Measurements from ENCODE around the gene NUP37.

The NUP37 gene

DNA sequence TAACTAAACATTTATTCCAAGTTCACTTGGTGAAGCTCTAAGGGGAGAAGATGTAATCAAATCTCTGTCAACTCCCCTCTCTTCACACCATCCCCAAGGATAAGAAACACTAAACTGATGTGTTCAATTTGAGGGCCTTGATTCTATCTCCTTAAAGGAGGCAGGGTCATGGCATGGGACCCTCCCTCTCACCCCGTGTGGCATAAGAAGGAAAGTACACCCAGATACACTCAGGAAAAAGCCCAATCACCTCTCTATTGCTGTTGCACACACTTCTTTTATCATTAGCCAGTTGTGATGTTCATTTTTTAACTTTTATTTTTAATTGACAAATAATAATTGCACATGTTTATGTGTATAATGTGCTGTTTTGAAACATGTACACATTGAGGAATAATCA, 93.2 kb downstream of the NUP37 start:
- DNase-seq (ENCODE audit: low read depth, low spot score) = no peak

DNA sequence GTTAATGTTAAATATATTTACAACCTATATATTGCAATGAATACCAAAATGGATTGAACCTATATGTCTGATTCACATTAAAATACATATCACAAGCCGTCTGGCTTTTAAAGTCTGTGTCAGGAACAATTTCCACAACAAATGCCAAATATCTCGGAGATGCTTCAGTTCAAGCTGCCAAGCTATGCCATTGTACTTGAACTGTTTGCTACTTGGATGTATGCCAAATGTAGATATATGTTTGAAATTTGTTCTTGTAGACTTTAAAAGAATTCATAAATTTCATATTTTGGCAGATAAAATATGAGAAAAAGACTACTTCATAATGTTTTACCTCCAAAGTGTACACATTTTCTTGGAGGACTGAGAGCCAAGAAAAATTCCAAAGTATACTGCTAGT, 95.1 kb downstream of the NUP37 start:
- DNase-seq (ENCODE audit: low read depth, low spot score) = no peak

DNA sequence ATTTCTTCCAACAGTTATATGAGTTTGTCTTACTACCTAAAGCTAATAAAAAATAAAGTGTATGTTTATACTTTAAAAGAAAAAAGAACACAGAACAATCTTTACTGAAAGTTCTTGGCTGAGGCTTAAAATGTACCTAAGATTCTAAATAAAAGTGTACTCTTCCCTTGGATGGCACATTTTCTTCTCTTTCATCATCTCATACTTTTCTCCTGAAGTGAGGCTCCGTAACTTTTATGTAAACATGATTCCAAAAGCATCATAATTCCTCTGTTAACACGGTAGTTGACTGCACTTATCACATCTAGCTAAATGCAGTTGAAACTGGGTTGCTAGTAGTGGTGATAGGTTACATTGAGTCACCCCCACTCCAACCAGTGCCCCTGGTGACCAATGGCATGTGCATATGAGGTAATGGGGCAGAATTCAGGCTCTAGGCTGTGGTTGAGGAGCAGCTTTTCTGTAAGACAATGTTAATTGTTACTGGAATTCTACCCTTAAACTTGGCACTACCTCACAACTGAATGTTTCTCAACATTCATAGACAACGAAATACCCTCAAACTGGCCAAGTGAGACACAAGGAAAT, 96.5 kb downstream of the NUP37 start:
- no peak for DNase-seq (ENCODE audit: low read depth, low spot score)

Data from brain pericyte (primary cell).